ENCODE results near the gene CAPZA3.
"Not testable (repeated sequence)": the region's sequence is repeated elsewhere in the genome, so short reads cannot be mapped to it uniquely, and the experiment has no call there.

The CAPZA3 gene, protein sequence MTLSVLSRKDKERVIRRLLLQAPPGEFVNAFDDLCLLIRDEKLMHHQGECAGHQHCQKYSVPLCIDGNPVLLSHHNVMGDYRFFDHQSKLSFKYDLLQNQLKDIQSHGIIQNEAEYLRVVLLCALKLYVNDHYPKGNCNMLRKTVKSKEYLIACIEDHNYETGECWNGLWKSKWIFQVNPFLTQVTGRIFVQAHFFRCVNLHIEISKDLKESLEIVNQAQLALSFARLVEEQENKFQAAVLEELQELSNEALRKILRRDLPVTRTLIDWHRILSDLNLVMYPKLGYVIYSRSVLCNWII

GRCh38 chr12:18737819-18738218, at the start of gene CAPZA3, which contains the start of gene PLCZ1:
CAPZA3 (plus strand) TSS chr12:18738119; CDS start chr12:18738269, 150 bp downstream.
PLCZ1 (minus strand) TSS chr12:18738012; CDS start chr12:18737371, 641 bp downstream.
- in situ Hi-C loops (cut with HindIII; ENCODE audit: low sequenced_read_pairs) = loop anchor here (10.0 kb wide), 1 partner anchor 53 kb away; no protein-coding TSS in a partner anchor

DNA sequence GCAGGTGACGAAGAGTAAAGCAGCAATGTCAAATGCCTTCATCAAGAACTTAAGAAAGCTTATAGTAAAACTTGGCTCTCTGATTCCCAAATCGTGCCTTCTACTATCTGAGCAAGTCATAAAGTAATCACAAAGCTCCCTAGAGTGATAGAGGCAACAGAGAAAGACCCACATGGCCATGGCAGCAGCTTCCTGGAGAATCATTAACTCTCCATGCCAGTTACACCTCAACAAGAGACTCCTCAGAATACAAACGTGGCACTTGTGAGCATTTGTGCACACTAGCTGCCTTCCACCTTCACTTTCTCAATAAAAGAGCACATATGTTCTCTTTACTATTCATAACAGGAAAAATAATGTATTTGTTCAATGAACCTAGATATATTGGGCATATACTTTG, 48.1 kb upstream of the CAPZA3 start:
- in situ Hi-C loops (cut with HindIII; ENCODE audit: low sequenced_read_pairs) = loop anchor here (10.0 kb wide), 1 partner anchor 45 kb away; the partner anchor contains the start of genes CAPZA3 and PLCZ1

GRCh38 chr12:18690653-18691052, 47.3 kb upstream of the CAPZA3 start:
- in situ Hi-C loops (cut with HindIII; ENCODE audit: low sequenced_read_pairs) = no loop called here

DNA sequence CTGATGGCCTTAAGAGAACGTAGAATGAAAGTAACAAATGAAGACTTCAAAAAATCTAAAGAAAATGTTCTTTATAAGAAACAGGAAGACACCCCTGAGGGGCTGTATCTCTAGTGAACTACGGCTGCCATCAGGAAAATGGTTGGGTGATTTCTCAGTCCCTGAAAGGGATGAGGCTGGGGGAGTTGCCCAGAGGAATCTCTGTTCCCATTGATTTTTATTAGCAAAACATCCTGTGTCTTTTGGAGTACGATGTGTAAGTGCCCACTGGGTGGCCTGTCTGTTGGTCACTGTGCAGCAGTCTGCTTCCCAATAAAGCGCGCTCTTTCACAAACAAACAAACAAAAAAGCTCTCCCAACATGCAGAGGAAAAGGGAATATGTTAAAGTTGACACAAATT, 43.9 kb upstream of the CAPZA3 start:
- in situ Hi-C loops (cut with HindIII; ENCODE audit: low sequenced_read_pairs) = not testable (repeated sequence)

DNA sequence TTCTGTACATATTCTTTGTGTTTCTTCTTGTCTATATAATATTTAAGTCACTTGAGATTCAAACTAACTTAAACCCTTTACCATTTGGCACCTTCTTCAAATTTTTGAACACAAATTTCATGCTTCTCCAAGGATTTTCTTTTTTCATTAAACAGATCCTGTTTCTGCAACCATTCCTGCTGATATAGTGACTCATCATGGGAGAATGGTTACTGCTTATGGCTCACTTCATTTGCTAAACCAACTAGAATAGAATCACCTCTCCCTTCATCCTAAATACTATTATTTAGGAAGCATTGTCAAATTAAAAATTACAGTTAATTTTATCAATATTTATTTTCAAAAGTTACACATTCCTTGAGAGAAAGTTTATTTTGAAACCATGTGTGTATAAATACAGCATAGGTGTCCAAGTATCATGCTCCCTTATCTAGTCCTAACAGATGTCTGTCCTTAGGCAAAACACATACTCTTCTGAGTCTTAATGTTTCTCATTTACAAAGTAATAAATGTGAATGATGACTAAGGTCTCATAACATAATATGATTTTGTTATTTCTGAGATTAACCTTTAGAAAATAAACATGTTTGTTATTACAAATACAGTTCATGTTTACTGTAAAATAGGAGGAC, 40.8 kb upstream of the CAPZA3 start:
- in situ Hi-C loops (cut with HindIII; ENCODE audit: low sequenced_read_pairs) = no loop called here

GRCh38 chr12:18700271-18700670, 37.6 kb upstream of the CAPZA3 start:
- in situ Hi-C loops (cut with HindIII; ENCODE audit: low sequenced_read_pairs) = no loop called here

GRCh38 chr12:18703321-18703720, 34.6 kb upstream of the CAPZA3 start:
- in situ Hi-C loops (cut with HindIII; ENCODE audit: low sequenced_read_pairs) = no loop called here

- in situ Hi-C loops (cut with HindIII; ENCODE audit: low sequenced_read_pairs) = no loop called here
Measured at GRCh38 chr12:18703911-18704310, 34.0 kb upstream of the CAPZA3 start.

DNA sequence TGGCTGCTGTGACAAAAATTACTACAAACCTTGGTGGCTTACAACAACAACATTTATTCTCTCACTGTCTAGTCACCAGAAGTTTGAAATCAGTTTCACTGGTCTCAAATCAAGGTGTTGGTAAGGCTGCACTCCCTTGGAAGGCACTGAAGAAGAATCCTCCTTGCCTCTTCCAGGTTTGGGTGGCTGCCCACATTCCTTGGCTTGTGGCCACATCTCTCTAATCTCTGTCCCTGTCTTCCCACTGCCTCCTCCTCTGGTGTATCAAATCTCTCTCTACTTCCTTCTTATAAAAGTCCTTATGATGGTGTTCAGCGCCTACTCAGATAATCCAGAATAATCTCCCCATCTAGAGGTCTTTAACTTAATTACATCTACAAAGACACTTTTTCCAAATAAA, 31.1 kb upstream of the CAPZA3 start:
- in situ Hi-C loops (cut with HindIII; ENCODE audit: low sequenced_read_pairs) = no loop called here

GRCh38 chr12:18716236-18716635, 21.7 kb upstream of the CAPZA3 start:
- in situ Hi-C loops (cut with HindIII; ENCODE audit: low sequenced_read_pairs) = no loop called here

GRCh38 chr12:18718462-18718861, 19.5 kb upstream of the CAPZA3 start:
- in situ Hi-C loops (cut with HindIII; ENCODE audit: low sequenced_read_pairs) = no loop called here

DNA sequence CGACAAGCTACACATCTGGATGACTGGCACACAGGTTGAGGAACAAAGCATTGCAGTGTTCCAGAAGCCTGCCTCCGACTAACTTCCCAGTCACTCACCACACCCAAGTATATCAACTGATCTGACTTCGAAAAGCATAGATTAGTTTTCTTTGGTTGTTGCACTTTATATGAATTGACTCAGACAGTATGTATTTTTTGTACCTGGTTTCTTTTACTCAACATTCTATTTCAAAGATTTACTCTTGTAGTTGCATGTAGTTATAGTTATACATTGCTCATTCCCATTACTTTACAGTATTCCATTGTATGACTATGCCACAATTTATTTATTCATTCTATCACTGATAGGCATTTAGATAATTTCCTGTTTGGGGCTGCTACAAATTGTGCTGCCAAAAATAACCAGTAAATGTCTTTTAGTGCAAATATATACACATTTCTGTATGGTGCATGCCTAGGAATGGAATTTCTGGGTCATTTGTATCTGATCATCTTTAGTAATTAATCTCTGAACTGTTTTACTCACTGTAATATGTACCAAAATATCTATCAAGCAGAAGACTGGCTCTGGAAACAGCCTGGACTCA, 17.9 kb upstream of the CAPZA3 start:
- in situ Hi-C loops (cut with HindIII; ENCODE audit: low sequenced_read_pairs) = no loop called here

DNA sequence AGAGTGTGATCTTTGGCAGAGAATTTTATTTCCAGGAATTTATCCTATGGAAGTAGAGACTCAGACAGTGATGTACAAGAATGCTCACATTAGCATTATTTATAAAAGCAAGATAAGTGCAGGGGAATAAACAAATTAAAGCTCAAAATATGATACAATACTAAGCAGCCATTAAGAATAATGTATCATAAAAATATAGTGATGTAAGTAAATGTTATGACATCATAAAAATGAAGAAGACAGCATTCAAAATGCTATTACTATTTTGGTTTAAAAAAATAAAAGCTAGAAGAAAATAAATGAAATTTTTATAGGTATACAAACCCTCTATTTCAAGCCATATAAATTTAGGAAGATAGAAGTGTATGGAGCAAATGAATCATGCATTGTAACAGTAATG, 17.2 kb upstream of the CAPZA3 start:
- in situ Hi-C loops (cut with HindIII; ENCODE audit: low sequenced_read_pairs) = no loop called here

DNA sequence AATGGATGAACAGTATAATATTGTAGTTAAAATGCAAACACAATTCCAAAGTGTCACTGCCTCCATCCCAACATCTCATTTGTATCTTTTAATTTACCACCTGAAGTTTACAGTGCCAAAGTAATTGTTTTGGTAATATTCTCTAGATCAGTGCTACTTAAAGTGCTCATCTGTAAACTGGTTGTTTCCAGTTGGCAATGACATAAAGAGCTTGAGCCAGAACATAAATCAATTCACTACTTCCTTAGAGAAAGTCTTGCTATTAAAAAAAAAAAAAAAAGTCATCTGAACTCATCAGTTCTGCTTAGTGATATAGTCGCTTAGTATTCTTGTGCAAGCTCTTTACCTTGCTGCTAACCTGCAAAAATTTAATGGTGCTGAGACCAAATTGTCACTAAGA, 16.5 kb upstream of the CAPZA3 start:
- in situ Hi-C loops (cut with HindIII; ENCODE audit: low sequenced_read_pairs) = no loop called here

GRCh38 chr12:18723752-18724151, 14.2 kb upstream of the CAPZA3 start:
- in situ Hi-C loops (cut with HindIII; ENCODE audit: low sequenced_read_pairs) = no loop called here

DNA sequence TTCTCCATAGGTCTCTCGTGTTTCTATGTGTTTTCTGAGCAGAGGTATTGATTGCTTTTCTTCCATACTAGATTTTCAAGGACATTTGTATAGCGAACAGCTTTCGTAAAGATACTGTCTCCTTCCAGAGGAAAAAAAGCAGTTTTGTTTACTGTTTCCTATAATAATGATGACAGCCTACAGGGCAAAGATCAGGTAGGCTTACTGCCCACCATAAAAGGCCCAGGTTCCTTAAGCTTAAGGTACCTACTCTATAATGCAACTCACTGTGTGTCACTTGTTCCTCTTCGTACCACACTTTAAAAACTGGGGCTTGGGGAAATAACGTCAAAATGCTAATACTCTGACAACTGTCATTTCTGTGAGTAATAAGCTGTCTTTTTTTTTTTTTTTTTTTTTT, 6.8 kb upstream of the CAPZA3 start:
- in situ Hi-C loops (cut with HindIII; ENCODE audit: low sequenced_read_pairs) = loop anchor here (10.0 kb wide), 1 partner anchor 46 kb away; no protein-coding TSS in a partner anchor

DNA sequence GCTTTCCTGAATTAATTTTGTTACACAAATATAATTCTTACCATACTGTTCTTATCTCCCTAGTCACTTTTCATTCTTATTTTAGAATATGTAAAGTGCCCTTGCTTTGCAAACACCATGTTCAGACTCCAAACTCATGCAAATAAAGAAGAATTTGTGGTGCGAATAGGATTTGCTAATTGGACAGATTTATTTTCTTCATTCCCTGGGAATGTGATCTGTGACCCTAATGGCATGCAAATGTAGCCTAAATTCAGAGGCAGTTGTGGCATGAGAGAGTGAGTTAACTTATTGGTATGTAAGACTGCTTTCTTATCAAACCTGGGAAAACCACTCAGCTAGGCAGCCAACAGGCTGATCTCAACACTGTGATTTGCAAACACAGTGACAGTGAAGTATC, 10.0 kb downstream of the CAPZA3 start:
- in situ Hi-C loops (cut with HindIII; ENCODE audit: low sequenced_read_pairs) = no loop called here

DNA sequence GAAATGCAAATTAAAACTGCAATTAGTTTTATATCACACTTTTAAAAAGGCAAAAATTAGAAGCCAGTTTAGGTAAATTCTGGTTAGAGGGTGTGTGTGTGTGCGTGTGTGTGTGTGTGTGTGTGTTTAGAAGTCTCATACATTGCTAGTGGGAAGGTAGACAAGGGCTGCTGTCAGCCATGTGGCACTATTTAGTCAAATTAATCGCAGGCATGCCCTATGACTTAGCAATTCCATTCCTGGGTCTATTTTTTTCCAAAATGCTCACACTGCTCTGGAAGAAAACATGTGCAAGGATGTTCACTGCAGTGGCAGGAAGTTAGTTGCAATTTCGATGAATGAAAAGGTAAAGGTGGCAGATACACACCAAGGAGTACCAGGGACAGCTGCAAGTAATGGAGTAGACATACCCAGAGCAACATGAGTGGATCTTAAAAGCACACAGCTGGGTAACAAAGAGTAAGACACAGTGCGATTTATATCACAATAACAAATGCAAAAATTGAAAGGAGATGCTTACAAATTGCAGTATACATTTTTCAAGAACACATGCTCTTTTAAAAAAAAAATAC, 11.6 kb downstream of the CAPZA3 start:
- in situ Hi-C loops (cut with HindIII; ENCODE audit: low sequenced_read_pairs) = no loop called here

DNA sequence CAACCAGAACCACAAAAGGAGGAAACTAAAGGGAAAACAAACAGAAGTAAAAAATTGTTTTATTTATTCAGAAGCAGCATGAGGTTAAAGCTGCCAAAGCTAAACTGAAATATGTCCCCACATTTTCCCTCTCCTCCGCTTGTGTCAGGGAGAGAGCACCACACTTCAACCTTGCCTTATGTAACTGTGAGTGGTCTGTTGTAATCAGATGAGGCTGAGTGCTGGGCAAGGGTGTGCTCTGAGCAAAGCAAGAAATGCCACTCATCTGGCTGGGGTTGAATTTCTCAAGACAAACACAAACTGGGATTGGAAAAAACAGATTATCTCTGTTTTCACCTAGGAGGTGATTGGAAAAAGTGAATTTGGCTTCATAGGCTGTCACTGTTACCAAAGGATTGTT, 12.2 kb downstream of the CAPZA3 start:
- in situ Hi-C loops (cut with HindIII; ENCODE audit: low sequenced_read_pairs) = no loop called here

GRCh38 chr12:18751866-18752265, 13.9 kb downstream of the CAPZA3 start:
- in situ Hi-C loops (cut with HindIII; ENCODE audit: low sequenced_read_pairs) = no loop called here

DNA sequence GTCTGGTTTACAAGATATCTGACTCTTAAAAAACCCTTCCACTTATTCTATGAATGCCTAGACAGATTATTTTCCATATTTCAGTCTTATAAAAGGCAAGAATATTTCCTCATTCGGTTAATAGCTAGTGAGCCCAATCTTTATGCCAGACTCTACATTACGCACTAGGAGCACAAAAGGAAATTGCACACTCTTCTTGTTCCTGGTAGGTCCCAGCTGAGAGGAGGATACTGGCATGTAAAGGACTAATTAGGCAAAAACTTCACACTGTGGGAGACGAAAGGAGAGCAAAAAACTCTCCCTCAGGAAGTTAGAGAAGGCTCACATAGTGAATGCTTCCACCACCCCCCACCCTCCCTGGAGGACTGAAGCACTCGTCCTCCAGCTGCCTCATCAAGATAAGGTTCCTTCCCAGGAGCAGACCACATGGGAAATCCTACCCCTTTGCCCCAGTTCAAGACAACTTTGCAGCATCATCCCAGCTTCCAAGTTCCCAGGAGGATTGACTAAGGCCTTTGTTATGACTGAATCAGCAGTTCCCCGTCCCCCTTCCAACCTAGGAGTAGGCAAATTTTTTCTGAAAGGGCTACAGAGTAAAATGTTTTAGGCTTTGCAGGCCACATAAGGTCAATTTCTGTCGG, 14.5 kb downstream of the CAPZA3 start:
- in situ Hi-C loops (cut with HindIII; ENCODE audit: low sequenced_read_pairs) = no loop called here
